IPS-18c (cell line): Measurements from ENCODE around the gene FHIP2A.
"Not testable (repeated sequence)": the region's sequence is repeated elsewhere in the genome, so short reads cannot be mapped to it uniquely, and the experiment has no call there.

Experiments used
- H3K4me3 ChIP-seq: 2 replicates; pipeline ENCODE4 v1.7.0; 2013; ENCODE audit warnings: low read depth, mild to moderate bottlenecking, low read length, moderate library complexity; ENCODE audit not compliant: insufficient read depth
- H3K9me3 ChIP-seq: one replicate; pipeline ENCODE4 v1.6.1; 2013; ENCODE audit warnings: mild to moderate bottlenecking, low read length, moderate library complexity; ENCODE audit not compliant: control insufficient read depth, insufficient read depth

The FHIP2A gene

GRCh38 chr10:114808982-114809381 is 12.6 kb upstream of the FHIP2A start:
- H3K4me3 ChIP-seq = no peak overlapping the region
- H3K9me3 ChIP-seq = no peaks in the 10 kb centered on the region

GRCh38 chr10:114810926-114811325 is 10.7 kb upstream of the FHIP2A start:
- H3K4me3 ChIP-seq = no peak overlapping the region
- H3K9me3 ChIP-seq = no peaks in the 10 kb centered on the region

GRCh38 chr10:114811862-114812261 is 9.7 kb upstream of the FHIP2A start:
- Histone ChIP-seq H3K9me3 (no peaks in the 10 kb centered on the region), H3K4me3 (no peak overlapping the region)

GRCh38 chr10:114815791-114816190 is 5.8 kb upstream of the FHIP2A start:
- H3K4me3 ChIP-seq = no peak overlapping the region
- no peaks in the 10 kb centered on the region for H3K9me3 ChIP-seq

- no peak overlapping the region for H3K4me3 ChIP-seq
- no peaks in the 10 kb centered on the region for H3K9me3 ChIP-seq
These were observed 5.3 kb upstream of the FHIP2A start for GRCh38 chr10:114816308-114816707.

- H3K9me3 ChIP-seq = no peaks in the 10 kb centered on the region
- no peak overlapping the region for H3K4me3 ChIP-seq
These were observed 2.3 kb upstream of the FHIP2A start for GRCh38 chr10:114819322-114819721.

- Histone ChIP-seq H3K9me3 (no peaks in the 10 kb centered on the region), H3K4me3 (peak overlapping the region; percentile 75)
These were observed 399 bp downstream of the FHIP2A start for GRCh38 chr10:114821915-114822443.

GRCh38 chr10:114822444-114823076 is 980 bp downstream of the FHIP2A start:
- no peaks in the 10 kb centered on the region for H3K9me3 ChIP-seq
- peak overlapping the region; percentile 75 for H3K4me3 ChIP-seq

GRCh38 chr10:114823077-114823463 is 1.5 kb downstream of the FHIP2A start:
- Histone ChIP-seq H3K9me3 (no peaks in the 10 kb centered on the region), H3K4me3 (peak overlapping the region; percentile 75; the same call in 1 of the 2 replicates)

- Histone ChIP-seq H3K9me3 (no peaks in the 10 kb centered on the region), H3K4me3 (no peak overlapping the region)
These were observed 2.8 kb downstream of the FHIP2A start for GRCh38 chr10:114824391-114824790.

- Histone ChIP-seq H3K4me3 (no peak overlapping the region), H3K9me3 (no peaks in the 10 kb centered on the region)
These were observed 4.1 kb downstream of the FHIP2A start for GRCh38 chr10:114825513-114826253.

GRCh38 chr10:114829160-114829909 is 7.8 kb downstream of the FHIP2A start:
- H3K4me3 ChIP-seq = no peak overlapping the region
- no peaks in the 10 kb centered on the region for H3K9me3 ChIP-seq

GRCh38 chr10:114831186-114831867 is 9.7 kb downstream of the FHIP2A start:
- Histone ChIP-seq H3K9me3 (no peaks in the 10 kb centered on the region), H3K4me3 (no peak overlapping the region)

GRCh38 chr10:114837690-114838089 is 16.1 kb downstream of the FHIP2A start:
- Histone ChIP-seq H3K9me3 (no peaks in the 10 kb centered on the region), H3K4me3 (no peak overlapping the region)

GRCh38 chr10:114839901-114840300 is 18.3 kb downstream of the FHIP2A start:
- H3K4me3 ChIP-seq = no peak overlapping the region

GRCh38 chr10:114845978-114846693 is 24.6 kb downstream of the FHIP2A start:
- H3K9me3 ChIP-seq = no peaks in the 10 kb centered on the region
- no peak overlapping the region for H3K4me3 ChIP-seq

More at GRCh38 chr10:114839901-114840300, 18.3 kb downstream of the FHIP2A start:
- no peaks in the 10 kb centered on the region for H3K9me3 ChIP-seq

- H3K4me3 ChIP-seq, H3K9me3 ChIP-seq: not testable (repeated sequence)
These were observed 25.9 kb downstream of the FHIP2A start for GRCh38 chr10:114847517-114847916.
